Measurements from ENCODE around the gene KCNN3. TPM values are rescaled to one million over a fixed set of nuclear protein-coding genes. Genes with fewer than 3 reads are reported as not detected.

KCNN3 gene
- total RNA-seq, 1 donor from 2014 or later = 0.04 TPM

- H3K36me3 ChIP-seq (ENCODE audit: control insufficient read depth, insufficient read depth, low read length) = no peaks in the 10 kb centered on the region
- H3K27me3 ChIP-seq (ENCODE audit: control insufficient read depth, insufficient read depth, low read length) = no peaks in the 10 kb centered on the region
- H3K4me3 ChIP-seq (ENCODE audit: low read depth, low read length) = no peak overlapping the region
- no peak for TF ChIP-seq CTCF (IDR thresholded peaks at IDR 0.05; ENCODE audit: insufficient read depth, low read length, poor library complexity, severe bottlenecking)
- DNase-seq (ENCODE audit: low read depth) = no peak
These were observed 166.9 kb downstream of the KCNN3 start for GRCh38 chr1:154703170-154703569.

GRCh38 chr1:154698320-154699096, 171.6 kb downstream of the KCNN3 start:
- DNase-seq (ENCODE audit: low read depth) = no peak

GRCh38 chr1:154697710-154698109, 172.4 kb downstream of the KCNN3 start:
- DNase-seq (ENCODE audit: low read depth) = no peak
- Histone ChIP-seq H3K27me3 (ENCODE audit: control insufficient read depth, insufficient read depth, low read length) (no peaks in the 10 kb centered on the region), H3K4me3 (ENCODE audit: low read depth, low read length) (no peak overlapping the region), H3K36me3 (ENCODE audit: control insufficient read depth, insufficient read depth, low read length) (no peaks in the 10 kb centered on the region)
- TF ChIP-seq CTCF (IDR thresholded peaks at IDR 0.05; ENCODE audit: insufficient read depth, low read length, poor library complexity, severe bottlenecking) = no peak

More at GRCh38 chr1:154698320-154699096, 171.6 kb downstream of the KCNN3 start:
- no peak overlapping the region for H3K4me3 ChIP-seq (ENCODE audit: low read depth, low read length)
- no peak for TF ChIP-seq CTCF (IDR thresholded peaks at IDR 0.05; ENCODE audit: insufficient read depth, low read length, poor library complexity, severe bottlenecking)
- no peaks in the 10 kb centered on the region for H3K27me3 ChIP-seq (ENCODE audit: control insufficient read depth, insufficient read depth, low read length)
- H3K36me3 ChIP-seq (ENCODE audit: control insufficient read depth, insufficient read depth, low read length) = no peaks in the 10 kb centered on the region

GRCh38 chr1:154696456-154696855, 173.6 kb downstream of the KCNN3 start:
- TF ChIP-seq CTCF (IDR thresholded peaks at IDR 0.05; ENCODE audit: insufficient read depth, low read length, poor library complexity, severe bottlenecking) = no peak
- Histone ChIP-seq H3K4me3 (ENCODE audit: low read depth, low read length) (no peak overlapping the region), H3K27me3 (ENCODE audit: control insufficient read depth, insufficient read depth, low read length) (no peaks in the 10 kb centered on the region)

GRCh38 chr1:154695985-154696384, 174.1 kb downstream of the KCNN3 start:
- DNase-seq (ENCODE audit: low read depth) = no peak
- H3K27me3 ChIP-seq (ENCODE audit: control insufficient read depth, insufficient read depth, low read length) = no peaks in the 10 kb centered on the region
- TF ChIP-seq CTCF (IDR thresholded peaks at IDR 0.05; ENCODE audit: insufficient read depth, low read length, poor library complexity, severe bottlenecking) = peak; percentile 14
- no peaks in the 10 kb centered on the region for H3K36me3 ChIP-seq (ENCODE audit: control insufficient read depth, insufficient read depth, low read length)
- H3K4me3 ChIP-seq (ENCODE audit: low read depth, low read length) = no peak overlapping the region

More at GRCh38 chr1:154696456-154696855, 173.6 kb downstream of the KCNN3 start:
- DNase-seq (ENCODE audit: low read depth) = no peak
- H3K36me3 ChIP-seq (ENCODE audit: control insufficient read depth, insufficient read depth, low read length) = no peaks in the 10 kb centered on the region

GRCh38 chr1:154694995-154695394, 175.1 kb downstream of the KCNN3 start:
- no peak for DNase-seq (ENCODE audit: low read depth)
- Histone ChIP-seq H3K4me3 (ENCODE audit: low read depth, low read length) (no peak overlapping the region), H3K27me3 (ENCODE audit: control insufficient read depth, insufficient read depth, low read length) (no peaks in the 10 kb centered on the region), H3K36me3 (ENCODE audit: control insufficient read depth, insufficient read depth, low read length) (no peaks in the 10 kb centered on the region)
- TF ChIP-seq CTCF (IDR thresholded peaks at IDR 0.05; ENCODE audit: insufficient read depth, low read length, poor library complexity, severe bottlenecking) = no peak

All from kidney epithelial cell (primary cell).